GM21825 (cell line): ENCODE data around the gene PCYT1B.
"Not testable (repeated sequence)": the region's sequence is repeated elsewhere in the genome, so short reads cannot be mapped to it uniquely, and the experiment has no call there.

Experiments used
- ATAC-seq: cut with Tn5 transposase; IDR thresholded peaks from one replicate; pipeline ENCODE4 v1.9.1; 2021; ENCODE audit warnings: mild to moderate bottlenecking, moderate library complexity; ENCODE audit not compliant: unreplicated experiment

Gene PCYT1B

DNA sequence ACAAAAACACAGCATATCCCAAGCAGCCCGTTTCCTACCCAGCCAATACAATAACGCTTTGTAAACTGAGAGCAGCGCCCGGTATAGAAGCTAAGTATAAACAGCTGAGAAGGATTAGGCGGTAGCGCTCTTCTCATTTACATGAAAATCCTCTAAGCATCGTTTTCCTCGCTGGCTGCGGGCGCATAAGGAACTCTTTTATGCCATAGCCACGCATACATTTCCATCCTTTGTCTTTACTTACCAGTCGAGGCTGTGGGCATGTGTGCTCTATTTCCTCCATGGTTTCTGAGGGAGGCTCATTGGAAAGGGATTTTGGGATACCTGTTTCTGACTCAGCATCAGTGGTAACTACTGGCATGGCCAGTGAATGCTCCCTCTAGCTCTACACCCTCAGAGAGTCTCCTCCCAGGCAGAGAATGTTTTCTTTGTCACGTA, 383 bp downstream of the PCYT1B start:
- no peak for ATAC-seq

DNA sequence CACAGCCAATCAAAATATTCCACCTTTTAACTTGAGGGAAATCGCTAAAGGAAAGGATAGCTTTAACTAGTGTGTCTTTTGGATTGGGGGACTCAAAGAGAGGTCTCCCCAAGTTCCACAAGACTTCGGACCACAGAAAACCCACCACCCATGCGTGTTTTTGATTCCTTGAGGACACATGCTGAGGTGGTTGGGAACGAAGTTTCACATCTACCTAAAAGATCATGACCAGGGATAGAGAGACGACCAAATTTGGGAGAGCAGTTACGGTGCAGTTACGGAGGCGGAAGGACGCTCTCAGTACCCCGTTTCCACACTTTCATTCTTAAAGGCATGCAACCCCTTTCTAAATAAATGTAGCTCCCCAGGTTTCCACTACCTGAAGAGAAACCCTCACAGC, 1.1 kb downstream of the PCYT1B start:
- no peak for ATAC-seq

DNA sequence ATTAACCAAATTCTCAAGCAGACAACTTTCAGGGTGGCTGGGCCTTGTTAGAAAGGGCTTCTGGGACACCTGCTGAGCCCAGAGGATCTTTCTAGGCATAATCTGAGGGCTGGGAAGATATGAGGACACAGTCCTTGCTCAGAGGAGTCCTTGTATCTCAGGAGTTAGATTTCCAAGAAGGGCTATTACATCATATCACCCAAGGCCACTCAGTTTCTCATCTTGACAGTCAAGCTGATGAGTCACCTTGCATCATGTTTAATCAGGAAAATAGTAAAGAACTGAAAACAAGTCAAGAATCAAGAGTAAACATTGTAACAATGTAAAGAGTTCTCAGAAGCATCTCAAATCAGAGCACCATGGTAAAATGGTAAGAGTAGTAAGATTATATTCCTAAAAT, 4.0 kb downstream of the PCYT1B start:
- ATAC-seq: no peak

DNA sequence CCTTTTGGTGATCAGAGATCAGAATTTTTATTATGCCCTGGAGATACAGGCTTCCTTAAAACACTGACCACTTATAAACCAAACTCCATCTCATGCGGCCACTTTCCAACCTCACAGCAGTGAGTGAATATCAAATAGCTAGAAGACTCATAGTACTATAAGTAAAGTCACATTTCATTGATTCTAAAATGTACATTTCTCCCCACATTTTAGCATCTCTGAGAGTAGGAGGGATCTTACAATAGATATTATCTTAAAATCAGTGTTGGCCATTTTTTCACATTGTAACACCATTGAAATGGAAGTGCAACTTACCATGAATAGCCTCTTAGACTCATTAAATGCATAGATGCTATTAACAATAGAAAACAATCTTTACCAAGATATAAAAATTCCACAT, 17.4 kb downstream of the PCYT1B start:
- ATAC-seq: no peak

DNA sequence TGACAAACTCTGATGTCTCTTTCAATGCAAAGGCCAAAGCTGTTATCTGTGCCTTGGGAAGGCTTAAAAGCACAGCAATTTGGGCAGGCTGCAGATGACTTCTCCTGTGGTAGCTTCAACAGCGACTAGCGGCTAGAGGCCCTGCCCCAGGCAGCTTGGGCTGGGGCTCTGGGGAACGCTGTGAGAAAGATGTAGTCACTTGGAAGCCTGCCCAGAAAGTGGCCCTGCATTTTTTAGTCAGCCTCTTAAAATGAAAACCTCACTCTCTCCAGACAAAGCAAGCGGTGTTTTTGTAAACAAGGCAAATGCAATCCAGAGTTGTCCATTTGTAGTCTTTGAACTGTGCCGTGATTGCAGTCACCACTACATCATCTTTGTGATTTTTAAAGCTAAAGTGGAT, 27.5 kb downstream of the PCYT1B start:
- ATAC-seq: no peak

DNA sequence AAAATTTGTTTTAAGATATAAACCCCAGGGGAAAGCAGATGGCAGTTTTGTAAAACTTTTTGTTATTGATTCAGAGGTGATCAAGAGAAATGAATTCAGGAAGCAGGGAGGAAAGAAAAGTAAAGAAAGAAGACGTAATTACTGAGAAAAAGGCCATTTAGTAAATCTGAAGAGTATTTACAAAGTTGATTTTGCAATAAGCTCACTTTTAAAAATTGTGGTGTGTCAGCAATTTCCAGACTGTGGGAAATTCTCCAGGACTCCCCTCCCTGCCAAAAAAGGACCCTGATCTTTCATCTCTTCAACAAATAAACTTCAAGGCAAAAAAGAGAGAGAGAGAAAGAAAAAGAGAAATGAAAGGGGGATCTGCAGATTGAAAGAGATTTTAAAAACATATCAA, 36.6 kb downstream of the PCYT1B start:
- no peak for ATAC-seq

DNA sequence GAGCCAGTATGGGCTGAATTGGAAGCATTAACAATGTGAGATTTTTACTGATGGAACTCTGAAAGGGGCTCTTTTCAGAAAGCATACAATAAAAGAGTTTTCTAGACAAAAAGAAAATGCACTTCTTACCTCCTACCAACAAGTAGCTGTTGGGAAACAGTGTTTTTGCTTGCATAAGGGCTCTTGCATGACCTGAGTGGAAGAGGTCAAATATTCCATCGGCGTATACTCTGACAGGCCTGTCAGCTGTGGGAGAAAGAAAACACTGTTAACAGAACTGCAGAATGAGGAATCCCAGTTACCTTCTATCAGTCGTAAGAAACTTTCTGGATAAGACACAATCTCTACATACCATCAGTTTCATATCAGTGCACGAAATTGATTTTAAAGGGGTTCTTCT, 39.5 kb downstream of the PCYT1B start:
- no peak for ATAC-seq

DNA sequence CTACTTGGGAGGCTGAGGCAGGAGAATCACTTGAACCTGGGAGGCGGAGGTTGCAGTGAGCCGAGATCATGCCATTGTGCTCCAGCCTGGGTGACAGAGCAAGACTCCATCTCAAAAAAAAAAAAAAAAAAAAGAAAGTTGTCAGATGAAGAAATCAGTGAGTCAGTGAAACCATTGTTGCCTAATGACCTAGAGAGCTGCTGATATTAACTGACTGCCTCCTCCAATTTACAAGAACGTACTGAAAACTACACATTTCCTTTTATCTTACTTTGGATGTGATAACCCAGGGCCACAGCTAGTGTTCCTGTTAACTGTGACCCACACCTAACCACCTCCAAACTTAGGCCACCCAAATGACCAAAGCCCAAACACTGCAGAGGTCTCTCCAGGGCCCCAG, 41.2 kb downstream of the PCYT1B start:
- ATAC-seq: not testable (repeated sequence)

DNA sequence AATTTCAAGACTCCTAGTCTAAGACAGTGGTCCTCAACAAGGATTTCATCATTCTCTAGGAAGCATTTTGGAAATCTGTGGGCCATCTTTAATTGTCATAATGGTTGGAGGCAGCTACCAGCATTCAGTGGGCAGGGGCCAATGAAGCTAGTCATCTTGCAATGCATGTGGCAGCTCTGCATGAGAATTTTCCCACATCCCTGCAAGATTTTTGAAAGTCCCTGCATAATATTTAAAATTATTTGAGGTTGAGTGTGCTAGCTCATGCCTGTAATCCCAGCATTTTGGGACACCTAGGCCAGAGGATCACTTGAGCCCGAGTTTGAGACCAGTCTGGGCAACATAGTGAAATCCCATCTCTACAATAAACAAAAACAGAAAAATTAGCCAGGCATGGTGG, 44.0 kb downstream of the PCYT1B start:
- ATAC-seq: no peak

DNA sequence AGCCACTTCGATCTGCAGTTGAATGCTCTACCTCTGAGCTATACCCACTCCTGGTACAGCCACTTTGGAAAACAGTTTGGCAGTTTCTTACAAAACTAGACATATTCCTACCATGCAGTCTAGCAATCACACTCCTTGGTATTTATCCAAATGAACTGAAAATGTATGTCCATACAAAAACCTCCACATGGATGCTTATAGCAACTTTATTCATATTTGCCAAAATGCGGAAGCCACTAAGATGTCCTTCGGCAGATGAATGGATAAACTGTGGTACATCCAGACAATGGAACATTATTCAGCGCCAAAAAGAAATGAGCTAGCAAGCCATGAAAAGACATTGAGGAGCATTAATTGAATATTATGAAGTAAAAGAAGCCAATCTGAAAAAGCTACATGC, 45.3 kb downstream of the PCYT1B start:
- ATAC-seq: no peak

DNA sequence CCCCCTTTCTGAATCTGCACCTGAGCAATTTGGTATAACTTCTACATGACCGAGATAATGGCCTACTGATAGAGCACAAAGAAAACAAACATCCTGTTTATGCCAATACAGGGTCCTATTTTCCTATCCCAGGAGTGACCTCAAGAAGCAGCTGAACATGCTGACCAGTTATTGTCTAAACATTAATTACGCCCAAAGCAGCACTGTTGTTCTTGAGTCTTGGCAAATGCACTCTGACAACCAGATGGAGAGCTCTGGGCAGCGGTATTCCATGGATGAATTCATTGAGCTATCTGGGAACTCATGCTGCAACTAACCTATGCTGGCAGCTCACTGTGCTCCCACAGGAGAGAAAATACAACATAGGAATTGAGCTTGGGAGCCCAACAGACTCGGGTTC, 52.6 kb downstream of the PCYT1B start:
- ATAC-seq: no peak

DNA sequence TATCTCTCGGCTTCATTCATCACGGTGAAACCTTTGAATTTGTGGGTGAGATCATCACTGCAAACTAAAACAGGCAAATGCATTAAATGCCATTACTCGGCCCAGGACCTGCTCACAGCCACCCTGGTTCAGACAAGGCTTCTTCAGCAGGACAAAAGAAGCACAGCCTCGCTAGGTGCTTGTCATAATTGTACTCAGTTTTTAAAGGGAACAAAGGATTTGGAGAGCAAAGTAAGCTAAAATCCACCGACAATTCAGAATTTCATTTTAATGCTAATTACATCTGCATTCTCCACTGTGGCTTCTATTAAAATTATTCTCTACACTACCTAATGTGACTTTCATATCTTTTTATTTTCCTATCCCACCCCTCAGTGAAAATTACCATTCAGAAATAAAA, 57.0 kb downstream of the PCYT1B start:
- no peak for ATAC-seq

DNA sequence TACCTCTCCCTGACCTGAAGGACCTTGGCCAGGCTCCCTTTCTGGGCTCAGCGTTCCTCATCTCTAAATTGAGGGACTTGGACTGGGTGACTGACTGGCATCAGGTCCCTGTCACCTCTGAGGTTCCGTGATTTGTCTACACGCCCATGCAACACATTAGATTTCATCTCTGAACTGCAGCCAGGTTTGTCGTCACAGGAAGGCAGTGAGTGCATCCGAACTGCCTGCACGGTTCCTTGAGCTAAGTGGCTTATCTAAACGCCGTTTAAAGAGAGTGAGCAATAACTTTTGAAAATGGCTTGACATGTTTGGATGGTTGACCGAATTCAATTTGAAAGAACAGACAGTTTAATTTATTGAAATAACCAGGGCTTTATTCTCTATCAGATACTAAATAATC, 70.1 kb downstream of the PCYT1B start:
- no peak for ATAC-seq

DNA sequence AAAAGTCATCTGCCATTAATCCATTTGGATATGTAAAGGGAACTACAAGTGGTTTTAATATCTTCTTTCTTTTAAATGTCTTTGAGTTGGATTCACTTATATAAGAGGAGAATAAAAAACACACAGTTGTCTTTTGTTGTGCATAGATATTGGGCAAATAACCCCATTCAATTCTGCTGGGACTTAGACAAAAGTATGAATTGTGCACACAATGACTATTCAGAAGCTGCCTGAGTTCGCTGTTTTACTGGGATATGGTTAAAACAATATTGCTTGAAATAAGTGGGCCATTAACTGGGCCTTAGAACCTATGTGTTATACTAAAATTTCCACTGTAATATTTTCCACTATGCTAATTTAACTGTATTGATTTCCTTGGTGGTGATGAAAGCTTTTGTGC, 71.7 kb downstream of the PCYT1B start:
- ATAC-seq: no peak

DNA sequence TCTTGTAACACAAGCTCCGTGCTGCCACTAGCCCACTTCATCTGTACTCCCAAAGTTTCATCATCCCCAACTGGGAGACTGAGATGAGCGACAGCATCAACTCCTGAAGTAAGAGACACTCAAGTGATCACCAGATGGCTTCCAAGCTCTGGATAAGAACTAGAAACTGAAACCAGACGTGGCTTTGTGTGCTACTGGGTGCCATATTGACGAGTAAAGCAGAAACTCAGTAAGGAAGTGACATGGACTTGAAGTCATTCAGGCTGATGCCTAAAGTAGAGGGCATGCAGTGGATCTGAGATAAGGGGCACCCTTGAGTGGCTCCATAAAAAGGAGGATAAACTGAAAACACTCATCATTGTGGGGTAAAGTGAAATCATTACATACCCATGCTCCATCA, 72.4 kb downstream of the PCYT1B start:
- ATAC-seq: no peak

DNA sequence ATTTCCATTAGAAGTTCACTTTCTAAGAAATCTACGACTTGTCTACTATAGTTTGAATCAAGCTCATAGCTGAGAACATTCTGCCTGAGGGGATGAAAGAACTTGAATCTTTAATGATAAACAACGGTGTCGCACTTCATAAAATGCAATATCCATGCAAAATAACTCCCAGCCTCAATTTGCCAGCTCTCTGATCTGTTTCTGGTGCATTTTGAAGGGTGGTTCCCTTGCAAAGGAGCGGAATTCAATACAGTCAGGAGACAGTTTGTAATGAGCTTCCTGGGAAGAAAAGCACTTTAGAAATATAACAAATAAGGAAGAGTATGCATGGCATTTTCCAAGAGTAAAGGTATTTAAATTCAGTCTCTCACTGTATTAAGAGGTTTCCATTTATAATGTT, 80.0 kb downstream of the PCYT1B start:
- no peak for ATAC-seq

DNA sequence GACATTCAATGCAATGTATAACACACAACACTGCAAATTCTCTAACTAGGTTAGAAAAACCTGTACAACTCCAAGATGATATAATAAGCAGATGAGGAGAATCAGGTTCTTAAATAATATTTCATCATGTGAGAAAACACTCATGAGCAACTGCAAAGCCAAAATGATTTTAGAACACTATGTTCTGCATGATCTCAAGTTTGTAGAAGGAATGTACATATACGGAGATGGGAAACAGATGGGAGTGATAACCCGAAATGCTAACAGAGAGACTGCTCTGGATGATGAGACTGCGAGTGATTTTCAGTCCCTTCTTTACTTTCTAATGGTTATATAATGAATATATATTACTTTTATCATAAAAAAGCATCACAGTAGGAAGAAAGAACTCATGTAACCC, 80.9 kb downstream of the PCYT1B start:
- no peak for ATAC-seq

DNA sequence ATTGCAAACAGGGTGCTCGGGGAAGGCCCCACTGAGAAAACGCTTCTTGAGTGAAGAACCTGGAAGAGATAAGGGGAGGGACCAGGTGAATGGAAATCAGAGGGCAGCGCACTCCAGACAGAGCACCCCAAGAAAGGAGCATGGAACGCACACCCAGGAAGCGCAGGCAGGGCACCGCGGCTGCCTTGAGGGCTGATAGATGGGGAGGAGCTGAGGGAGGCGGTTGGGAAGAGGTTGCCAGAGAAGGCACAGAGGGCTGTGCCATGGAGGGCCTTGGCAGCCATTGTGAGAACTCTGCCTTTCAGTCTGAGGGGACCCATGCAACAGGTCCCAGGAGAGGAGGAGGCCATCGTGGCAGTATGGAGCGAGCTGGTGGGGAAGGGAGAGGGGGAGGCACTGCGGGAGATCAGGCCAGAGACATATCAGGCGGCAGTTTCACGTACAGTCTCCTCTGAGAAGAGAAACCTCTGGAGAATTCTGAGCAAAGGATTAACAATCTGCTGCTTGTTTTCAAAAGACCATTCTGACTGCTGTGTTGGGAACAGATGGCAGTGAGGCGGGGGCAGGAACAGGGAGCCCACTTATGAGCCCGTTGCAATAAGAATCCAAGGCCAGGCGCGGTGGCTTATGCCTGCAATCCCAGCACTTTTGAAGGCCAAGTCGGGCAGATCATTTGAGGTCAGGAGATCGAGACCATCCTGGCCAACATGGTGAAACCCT, 83.7 kb downstream of the PCYT1B start:
- no peak for ATAC-seq

DNA sequence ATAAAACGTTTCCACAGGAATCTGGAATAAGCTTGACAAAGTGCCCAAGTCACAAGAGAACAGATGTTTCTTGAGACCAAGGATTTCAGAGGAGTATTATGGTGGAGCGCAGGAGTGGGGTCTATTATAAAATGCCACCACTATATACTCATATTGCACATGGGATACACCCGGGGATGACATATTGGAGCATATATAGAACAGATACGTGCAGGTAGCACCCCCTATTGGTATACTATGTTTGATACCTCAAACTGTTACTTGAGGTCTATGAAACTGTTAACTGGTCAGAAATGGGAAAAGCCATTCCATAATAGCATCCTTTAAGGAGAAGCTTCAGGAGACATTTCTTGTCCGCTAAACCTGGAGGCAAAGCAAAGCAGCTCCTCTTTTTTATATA, 86.0 kb downstream of the PCYT1B start:
- no peak for ATAC-seq

DNA sequence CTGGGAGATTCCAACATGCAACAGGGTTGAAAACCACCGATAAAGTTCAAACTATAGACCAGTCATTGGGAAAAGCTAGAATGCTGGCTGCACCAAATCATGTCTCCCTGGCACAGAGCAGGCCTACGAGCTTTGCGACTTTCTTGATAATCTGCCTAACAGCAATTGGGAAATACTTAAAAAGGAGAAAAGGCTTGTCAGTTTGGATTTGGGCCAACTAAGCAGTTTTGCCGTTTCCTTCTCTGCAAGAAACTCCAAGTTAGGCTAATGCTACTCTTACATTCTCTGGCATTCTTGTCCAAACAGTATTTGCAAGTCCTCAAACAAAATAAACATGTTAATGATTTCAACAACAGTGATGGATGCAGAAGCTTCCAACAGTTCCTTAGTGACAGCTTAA, 94.1 kb downstream of the PCYT1B start:
- no peak for ATAC-seq

DNA sequence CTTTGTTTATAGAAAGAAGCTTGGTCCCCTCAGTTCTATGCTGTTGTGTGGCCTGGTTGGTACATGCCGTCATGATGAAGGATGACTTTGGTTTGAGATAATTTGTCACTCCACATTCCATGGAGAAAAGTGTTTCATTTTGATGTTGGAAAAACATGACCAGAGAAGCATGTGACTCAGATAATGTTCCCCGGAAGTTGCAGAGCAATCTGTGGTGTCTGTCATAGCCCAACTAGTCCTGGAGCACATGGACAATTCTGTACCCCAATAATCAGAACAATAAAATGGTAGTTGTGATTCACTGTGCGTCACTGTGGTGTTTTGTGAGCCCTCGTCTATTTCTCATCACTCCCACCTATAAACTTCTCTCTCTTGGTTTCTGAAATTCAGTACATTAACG, 97.0 kb downstream of the PCYT1B start:
- ATAC-seq: no peak

DNA sequence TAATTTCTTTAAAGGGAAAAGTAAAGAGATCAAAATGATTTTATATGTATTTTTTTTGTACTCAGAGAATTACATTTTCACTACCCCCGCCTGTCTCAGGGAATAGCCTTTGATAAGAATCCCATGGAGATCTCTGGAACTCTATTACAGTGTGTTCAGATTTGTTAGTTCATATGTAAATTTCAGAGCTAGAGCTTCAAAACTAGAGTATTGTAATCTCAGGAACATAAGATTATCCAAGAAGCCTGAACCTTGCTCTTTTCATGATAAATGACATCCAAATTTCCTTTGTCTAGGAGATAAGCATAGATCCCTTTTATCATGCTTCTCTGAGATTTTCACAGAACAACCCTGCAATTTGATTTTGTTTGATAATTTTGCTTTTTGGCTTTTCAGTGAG, 99.2 kb downstream of the PCYT1B start:
- ATAC-seq: no peak

DNA sequence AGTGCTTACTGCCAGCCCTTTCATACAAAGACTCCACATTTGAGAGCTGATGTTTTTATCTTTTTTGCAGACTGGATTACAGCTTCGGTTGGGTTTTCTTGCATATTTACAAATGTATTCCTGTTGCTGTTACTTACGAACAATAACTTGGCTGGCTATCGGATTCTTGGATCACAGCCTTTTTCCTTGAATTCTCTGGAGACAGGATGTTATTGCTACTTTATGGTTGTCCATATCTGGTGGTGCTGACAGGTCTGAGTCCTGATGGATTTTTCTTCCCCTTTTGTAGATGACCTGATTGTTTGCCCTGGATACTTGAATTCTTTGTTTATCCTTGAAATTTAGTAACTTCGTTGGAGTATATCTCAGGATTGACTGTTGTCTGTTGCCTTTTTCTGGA, 104.4 kb downstream of the PCYT1B start:
- ATAC-seq: no peak
